ENCODE measurements around the gene TCF20. TPM values are rescaled to one million over a fixed set of nuclear protein-coding genes. Genes with fewer than 3 reads are reported as not detected.

Gene TCF20
- polyA plus RNA-seq, 3 donors from 2014 or later: 0.12 to 2.4 (median 1.4) TPM

DNA sequence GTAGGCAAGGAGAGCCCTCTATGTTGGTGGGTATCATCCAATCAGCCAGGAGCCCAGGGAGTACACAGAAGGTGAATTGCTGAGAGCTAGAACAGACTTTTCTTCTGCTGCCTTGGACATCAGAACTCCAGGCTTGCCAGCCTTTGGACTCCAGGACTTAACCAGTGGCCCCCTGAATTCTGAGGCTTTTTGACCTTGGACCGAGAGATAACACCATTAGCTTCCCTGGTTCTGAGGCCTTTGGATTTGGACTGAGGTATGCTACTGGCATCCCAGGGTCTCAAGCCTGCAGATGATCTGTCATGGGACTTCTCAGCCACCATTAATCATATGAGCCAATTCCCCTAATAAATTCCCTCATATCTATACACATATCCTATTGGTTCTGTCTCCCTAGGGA, 21.5 kb downstream of the TCF20 start:
- Mint-ChIP-seq H3K27me3 (ENCODE audit: low read depth in 3 of 3) (no peaks in the 10 kb centered on the region), H3K36me3 (peaks cover 0 to 5% (median 0%) of the 10 kb centered on the region in 3 donors), H3K9me3 (no peaks in the 10 kb centered on the region), H3K27ac (no peak overlapping the region), H3K4me3 (no peak overlapping the region), H3K4me1 (peaks cover 35 to 57% of the 10 kb centered on the region in 2 donors)
- no peak for DNase-seq

DNA sequence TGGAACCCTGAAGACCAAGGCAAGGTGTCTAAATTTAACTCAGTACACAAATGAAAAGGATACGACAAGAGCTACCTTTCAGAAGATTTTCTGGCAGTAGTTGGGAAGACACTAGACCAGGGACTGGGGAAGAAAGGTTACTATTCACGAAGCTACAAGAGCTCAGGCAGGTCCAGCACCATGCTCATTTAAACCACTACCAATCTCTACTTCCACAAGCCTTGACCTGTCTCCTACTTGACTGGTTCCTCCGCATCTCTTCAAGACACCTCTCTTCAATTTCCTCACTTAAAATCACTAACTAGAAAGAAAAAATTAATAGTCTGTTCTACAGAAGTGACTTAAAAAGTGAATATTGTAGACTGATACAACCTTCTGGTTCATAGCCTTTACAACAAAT, 22.9 kb downstream of the TCF20 start:
- DNase-seq: no peak
- no peaks in the 10 kb centered on the region for H3K9me3 Mint-ChIP-seq
- H3K27ac Mint-ChIP-seq: peak overlapping the region in 3 of 6 donors; percentile 12 to 65 (median 36)
- peaks cover 39 to 60% of the 10 kb centered on the region in 2 donors for H3K4me1 Mint-ChIP-seq
- peaks cover 0 to 5% (median 0%) of the 10 kb centered on the region in 3 donors for H3K36me3 Mint-ChIP-seq
- H3K4me3 Mint-ChIP-seq: no peak overlapping the region
- no peaks in the 10 kb centered on the region for H3K27me3 Mint-ChIP-seq (ENCODE audit: low read depth in 3 of 3)

DNA sequence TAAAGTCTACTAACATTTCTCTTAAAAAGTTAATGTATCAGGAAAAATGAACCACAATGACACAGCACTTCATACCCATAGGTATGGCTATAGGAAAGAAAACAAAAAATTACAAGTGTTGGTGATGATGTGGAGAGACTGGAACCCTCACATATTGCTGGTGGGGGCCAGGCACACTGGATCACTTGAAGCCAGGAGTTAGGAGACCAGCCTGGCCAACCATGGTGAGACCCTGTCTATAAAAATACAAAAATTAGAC, 26.7 kb downstream of the TCF20 start:
- Mint-ChIP-seq H3K27me3 (ENCODE audit: low read depth in 3 of 3) (no peaks in the 10 kb centered on the region), H3K4me3 (no peak overlapping the region), H3K27ac (peak overlapping the region in 4 of 6 donors; percentile 36 to 55 (median 46)), H3K4me1 (peaks cover 26 to 66% of the 10 kb centered on the region in 2 donors), H3K36me3 (no peaks in the 10 kb centered on the region), H3K9me3 (no peaks in the 10 kb centered on the region)
- DNase-seq: no peak

DNA sequence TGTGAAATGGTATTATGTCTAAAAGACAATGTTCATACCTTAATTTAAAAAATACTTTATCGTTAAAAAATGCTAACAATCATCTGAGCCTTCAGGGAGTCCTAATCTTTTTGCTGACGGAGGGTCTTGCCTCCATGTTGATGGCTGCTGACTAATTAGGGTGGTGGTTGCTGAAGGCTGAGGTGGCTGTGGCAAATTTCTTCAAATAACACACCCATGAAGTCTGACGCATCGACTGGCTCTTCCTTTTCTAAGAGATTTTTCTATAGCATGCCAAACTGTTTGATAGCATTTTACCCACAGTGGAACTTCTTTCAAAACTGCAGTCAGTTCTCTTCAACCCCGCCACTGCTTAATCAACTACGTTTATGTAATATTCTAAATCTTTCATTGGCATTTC, 33.6 kb downstream of the TCF20 start:
- H3K27ac Mint-ChIP-seq: peak overlapping the region in 4 of 6 donors; percentile 37 to 74 (median 48)

DNA sequence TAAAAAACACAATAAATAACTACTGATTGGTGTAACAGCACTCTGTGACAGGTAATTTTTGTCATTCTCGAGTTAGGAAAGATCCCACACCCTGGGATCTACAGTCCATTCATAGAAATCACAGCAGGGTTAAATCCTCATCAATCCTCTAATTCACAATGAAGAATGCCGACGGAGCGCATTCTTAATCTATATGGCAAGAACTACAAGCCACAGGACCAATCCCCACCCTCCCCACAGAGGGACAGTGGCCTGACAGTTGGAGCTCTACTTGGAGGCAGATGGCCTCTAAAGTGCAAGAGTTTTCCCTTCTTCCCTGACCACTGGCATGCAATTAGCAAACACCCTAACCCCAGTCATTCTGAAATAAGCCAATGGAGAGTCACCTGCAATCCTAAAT, 34.2 kb downstream of the TCF20 start:
- Mint-ChIP-seq H3K4me1 (peaks cover 60 to 79% of the 10 kb centered on the region in 2 donors), H3K27me3 (ENCODE audit: low read depth in 3 of 3) (no peaks in the 10 kb centered on the region), H3K27ac (peak overlapping the region in 3 of 6 donors; percentile 26 to 74 (median 47)), H3K4me3 (peak overlapping the region in 2 of 5 donors; percentile 18 to 27), H3K36me3 (peaks cover 0 to 3% (median 3%) of the 10 kb centered on the region in 3 donors), H3K9me3 (no peaks in the 10 kb centered on the region)
- DNase-seq: no peak

More for the DNA sequence above, 33.6 kb downstream of the TCF20 start:
- Mint-ChIP-seq H3K9me3 (no peaks in the 10 kb centered on the region), H3K4me3 (peak overlapping the region in 3 of 5 donors; percentile 0 to 38 (median 2)), H3K36me3 (peaks cover 0 to 3% (median 3%) of the 10 kb centered on the region in 3 donors), H3K27me3 (ENCODE audit: low read depth in 3 of 3) (no peaks in the 10 kb centered on the region), H3K4me1 (peaks cover 60 to 83% of the 10 kb centered on the region in 2 donors)
- no peak for DNase-seq

DNA sequence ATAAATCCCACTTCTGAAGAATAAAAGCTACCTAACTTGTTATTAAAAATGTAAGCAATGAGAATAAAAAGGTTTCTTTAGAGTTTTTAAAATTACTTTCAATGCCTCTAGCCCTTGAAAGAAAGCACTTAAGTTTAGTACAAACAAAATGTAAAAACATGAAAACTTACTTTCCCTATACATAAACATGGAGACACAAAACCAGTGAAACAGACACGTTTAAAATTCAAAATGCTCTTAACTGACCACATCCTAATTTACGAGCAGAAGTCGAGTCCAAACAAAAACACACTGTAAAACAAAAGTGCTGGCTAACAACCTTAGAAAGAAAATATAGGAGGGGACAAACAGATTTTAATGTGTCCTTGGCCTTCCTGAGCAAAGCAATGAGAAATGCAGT, 36.6 kb downstream of the TCF20 start:
- Mint-ChIP-seq H3K4me3 (peak overlapping the region in 1 of 5 donors; percentile 60), H3K4me1 (peaks cover 67 to 80% of the 10 kb centered on the region in 2 donors), H3K9me3 (no peaks in the 10 kb centered on the region), H3K27ac (peak overlapping the region in 5 of 6 donors; percentile 12 to 58 (median 45)), H3K36me3 (peaks cover 0 to 3% (median 3%) of the 10 kb centered on the region in 3 donors), H3K27me3 (ENCODE audit: low read depth in 3 of 3) (no peaks in the 10 kb centered on the region)
- no peak for DNase-seq

DNA sequence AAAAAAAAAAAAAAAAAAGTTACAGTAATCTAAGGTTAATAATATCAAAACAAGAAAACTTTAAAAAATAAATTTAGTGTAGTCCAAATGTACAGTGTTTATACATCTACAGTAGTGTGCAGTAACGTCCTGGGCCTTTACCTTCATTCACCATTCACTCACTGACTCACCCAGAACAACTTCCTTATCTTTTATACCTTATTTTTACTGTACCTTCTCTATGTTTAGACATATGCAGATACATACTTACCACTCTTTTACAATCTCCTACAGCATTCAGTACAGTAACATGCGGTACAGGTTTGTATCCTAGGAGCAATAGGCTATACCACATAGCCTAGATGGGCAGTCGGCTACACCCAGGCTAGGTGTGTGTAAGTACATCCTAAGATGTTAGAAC, 38.5 kb downstream of the TCF20 start:
- Mint-ChIP-seq H3K27ac (no peak overlapping the region), H3K36me3 (no peaks in the 10 kb centered on the region), H3K9me3 (no peaks in the 10 kb centered on the region), H3K27me3 (ENCODE audit: low read depth in 3 of 3) (no peaks in the 10 kb centered on the region), H3K4me3 (no peak overlapping the region), H3K4me1 (peaks cover 68 to 81% of the 10 kb centered on the region in 2 donors)
- DNase-seq: no peak

DNA sequence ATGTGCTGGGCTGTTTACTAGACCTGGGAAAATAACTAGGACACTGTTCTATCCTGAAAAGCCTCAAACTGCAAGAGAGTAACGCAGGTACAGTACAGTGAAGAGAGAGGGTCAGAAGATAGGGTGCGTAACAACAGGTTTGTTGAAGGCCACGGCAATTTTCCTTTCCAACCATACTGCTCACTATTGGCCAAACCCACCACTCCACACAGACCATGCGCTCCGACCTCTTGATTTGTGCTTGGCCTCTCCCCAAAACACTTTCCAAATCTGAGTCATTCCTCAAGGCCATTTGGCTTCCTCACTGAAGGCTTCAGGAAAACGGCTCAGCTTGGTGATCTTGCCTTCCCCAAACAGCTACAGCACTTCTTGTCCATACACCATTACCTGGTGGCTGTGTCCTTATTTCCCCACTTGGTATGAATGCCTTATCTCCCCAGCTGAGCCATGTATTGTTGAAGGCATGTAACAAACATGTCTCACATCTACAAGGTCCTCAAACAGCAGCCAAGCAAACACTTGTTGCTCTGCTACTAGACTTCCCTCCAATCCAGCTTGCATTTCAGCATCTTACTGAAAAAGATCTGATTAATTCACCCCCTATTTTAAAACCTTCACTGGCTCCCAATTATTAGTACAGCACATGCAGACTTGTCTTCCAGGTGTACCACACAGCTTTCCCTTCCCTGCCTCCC, 40.9 kb downstream of the TCF20 start:
- Mint-ChIP-seq H3K27me3 (ENCODE audit: low read depth in 3 of 3) (no peaks in the 10 kb centered on the region), H3K4me1 (peaks cover 45 to 60% of the 10 kb centered on the region in 2 donors), H3K4me3 (no peak overlapping the region), H3K36me3 (no peaks in the 10 kb centered on the region), H3K9me3 (no peaks in the 10 kb centered on the region), H3K27ac (peak overlapping the region in 3 of 6 donors; percentile 0 to 23 (median 0))
- no peak for DNase-seq

DNA sequence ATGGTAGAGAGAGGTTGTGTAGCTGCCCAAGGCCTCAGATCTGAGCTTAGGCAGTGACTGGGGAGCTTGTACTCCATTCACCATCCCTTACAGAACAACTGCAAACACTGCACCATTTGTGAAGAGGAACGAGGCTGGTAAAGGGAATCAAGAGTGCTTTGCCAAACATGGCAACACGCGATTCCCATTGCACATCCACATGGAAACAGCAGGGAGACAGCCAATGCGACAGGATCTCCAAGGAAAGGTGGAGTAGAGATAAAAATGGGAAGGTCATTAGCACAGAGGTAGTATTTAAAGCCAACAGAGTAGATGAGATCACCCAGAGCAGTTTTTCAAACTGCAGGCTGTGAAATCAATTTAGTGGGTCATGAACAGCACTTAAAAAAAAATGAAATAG, 42.0 kb downstream of the TCF20 start:
- no peaks in the 10 kb centered on the region for H3K9me3 Mint-ChIP-seq
- H3K4me3 Mint-ChIP-seq: no peak overlapping the region
- peaks cover 40 to 57% of the 10 kb centered on the region in 2 donors for H3K4me1 Mint-ChIP-seq
- H3K36me3 Mint-ChIP-seq: no peaks in the 10 kb centered on the region
- peak overlapping the region in 3 of 6 donors; percentile 2 to 37 (median 17) for H3K27ac Mint-ChIP-seq
- DNase-seq: no peak
- H3K27me3 Mint-ChIP-seq (ENCODE audit: low read depth in 3 of 3): no peaks in the 10 kb centered on the region

DNA sequence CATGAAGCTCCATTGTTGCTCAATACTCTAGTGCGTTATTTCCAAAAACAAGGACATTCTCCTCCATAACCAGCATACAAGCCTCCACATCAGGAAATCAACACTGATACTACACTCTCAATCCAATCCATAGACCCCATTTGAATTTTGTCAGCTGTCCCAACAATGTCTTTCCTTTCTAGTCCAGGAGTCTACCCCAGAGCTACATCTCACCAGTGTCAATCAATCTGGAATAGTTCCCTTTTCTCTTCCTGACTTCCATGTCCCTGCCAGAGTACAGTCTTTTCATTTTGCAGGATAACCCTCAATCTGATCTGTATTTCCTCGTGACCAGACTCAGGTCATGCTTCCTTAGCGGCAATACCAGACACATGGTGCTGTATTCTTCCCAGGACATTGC, 43.0 kb downstream of the TCF20 start:
- H3K27me3 Mint-ChIP-seq (ENCODE audit: low read depth in 3 of 3): no peaks in the 10 kb centered on the region
- H3K36me3 Mint-ChIP-seq: no peaks in the 10 kb centered on the region
- peak overlapping the region in 1 of 6 donors; percentile 17 for H3K27ac Mint-ChIP-seq
- H3K9me3 Mint-ChIP-seq: no peaks in the 10 kb centered on the region
- DNase-seq: no peak
- no peak overlapping the region for H3K4me3 Mint-ChIP-seq
- H3K4me1 Mint-ChIP-seq: peaks cover 39 to 61% of the 10 kb centered on the region in 2 donors

DNA sequence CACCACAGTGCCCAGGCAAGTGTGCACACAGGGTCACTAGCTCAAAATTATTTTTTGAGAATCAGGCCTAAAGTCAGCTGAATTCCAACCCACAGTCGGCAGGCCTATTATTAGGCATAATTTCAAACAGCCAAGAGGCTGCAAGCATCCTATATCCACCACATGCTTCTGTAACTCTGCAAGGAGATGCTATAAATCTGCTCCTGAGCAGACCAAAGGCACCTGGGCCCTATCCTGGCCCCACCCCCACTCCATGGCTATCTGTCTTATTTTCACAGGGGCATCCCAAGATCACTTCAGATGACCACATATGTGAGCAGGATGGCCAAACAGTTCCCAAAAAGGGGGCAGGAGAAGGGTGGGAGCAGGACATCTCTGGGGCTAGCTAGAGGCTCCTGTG, 44.6 kb downstream of the TCF20 start:
- Mint-ChIP-seq H3K36me3 (no peaks in the 10 kb centered on the region), H3K4me1 (peaks cover 42 to 69% of the 10 kb centered on the region in 2 donors), H3K27me3 (ENCODE audit: low read depth in 3 of 3) (no peaks in the 10 kb centered on the region), H3K4me3 (no peak overlapping the region), H3K9me3 (no peaks in the 10 kb centered on the region), H3K27ac (no peak overlapping the region)
- no peak for DNase-seq

DNA sequence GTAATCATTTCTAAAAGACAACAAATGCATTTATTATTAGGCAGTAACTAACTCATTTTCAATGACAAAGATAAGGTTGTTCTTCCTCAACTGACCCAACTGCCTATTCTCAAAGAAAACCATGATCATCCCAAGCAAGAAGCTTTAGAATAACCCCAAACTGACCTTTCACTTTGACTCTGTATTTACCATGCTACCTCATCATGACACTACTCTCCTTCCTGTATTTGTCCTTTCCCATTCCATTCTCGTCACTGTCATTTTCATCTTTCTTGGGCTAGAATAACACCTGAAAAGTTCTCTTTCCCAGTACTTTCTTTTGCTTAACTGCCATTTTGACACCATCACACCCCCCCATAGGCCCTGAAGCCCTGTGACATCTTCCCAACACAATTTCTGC, 48.3 kb downstream of the TCF20 start:
- Mint-ChIP-seq H3K4me1 (peaks cover 44 to 67% of the 10 kb centered on the region in 2 donors), H3K27me3 (ENCODE audit: low read depth in 3 of 3) (no peaks in the 10 kb centered on the region), H3K36me3 (no peaks in the 10 kb centered on the region), H3K9me3 (no peaks in the 10 kb centered on the region), H3K4me3 (no peak overlapping the region), H3K27ac (peak overlapping the region in 1 of 6 donors; percentile 15)
- no peak for DNase-seq
